Liver (tissue), 9 donors: Measurements from ENCODE around the gene TEX2. TPM values are rescaled to one million over a fixed set of nuclear protein-coding genes. Genes with fewer than 3 reads are reported as not detected.

ENCODE experiments used
- DNase-seq: peaks from one replicate; pipeline ENCODE4 v3.0.0-alpha.2; 2017; ENCODE audit warnings: low spot score
- H3K27ac ChIP-seq, 2 donors: one replicate each; pipeline ENCODE4 v1.7.0; 2013; ENCODE audit warnings: inconsistent platforms in 2 of 2, low read length in 2 of 2, control low read depth in 1 of 2, low read depth in 1 of 2, mild to moderate bottlenecking in 1 of 2
- H3K27me3 ChIP-seq, 4 donors: one replicate each; pipeline versions ENCODE4 v1.6.1 to v1.7.0; 2013; ENCODE audit warnings: low read length in 3 of 4, inconsistent platforms in 1 of 4, mild to moderate bottlenecking in 1 of 4, moderate library complexity in 1 of 4; ENCODE audit not compliant: control insufficient read depth in 4 of 4, insufficient read depth in 4 of 4
- H3K36me3 ChIP-seq, 4 donors: one replicate each; pipeline versions ENCODE4 v1.6.1 to v1.7.0; 2013; ENCODE audit warnings: low read length in 3 of 4, mild to moderate bottlenecking in 3 of 4, low read depth in 1 of 4, moderate library complexity in 1 of 4; ENCODE audit not compliant: control insufficient read depth in 4 of 4, insufficient read depth in 3 of 4
- H3K4me1 ChIP-seq, 4 donors: one replicate each; pipeline versions ENCODE4 v1.6.1 to v1.7.0; 2013; ENCODE audit warnings: low read length in 3 of 4, mild to moderate bottlenecking in 3 of 4, moderate library complexity in 1 of 4; ENCODE audit not compliant: control insufficient read depth in 4 of 4, insufficient read depth in 4 of 4
- H3K4me3 ChIP-seq, 3 donors: one replicate each; pipeline versions ENCODE4 v1.6.1 to v1.7.0; 2013; ENCODE audit warnings: low read length in 3 of 3, control low read depth in 1 of 3, low read depth in 1 of 3, mild to moderate bottlenecking in 1 of 3
- H3K9ac ChIP-seq, 2 donors: one replicate each; pipeline ENCODE4 v1.7.0; 2013; ENCODE audit warnings: low read length in 2 of 2, mild to moderate bottlenecking in 2 of 2, moderate library complexity in 2 of 2, control low read depth in 1 of 2, low read depth in 1 of 2
- H3K9me3 ChIP-seq, 4 donors: one replicate each; pipeline versions ENCODE4 v1.6.1 to v1.7.0; 2013; ENCODE audit warnings: low read length in 3 of 4; ENCODE audit not compliant: control insufficient read depth in 4 of 4
- CTCF ChIP-seq: fragments of 150-350 bp; IDR thresholded peaks from 2 replicates; pipeline ENCODE4 v1.5.1; 2017; ENCODE audit warnings: improper control_type of control experiment, low read depth, low read length; ENCODE audit not compliant: missing input control
- EGR1 ChIP-seq, 2 donors: IDR thresholded peaks; 2 replicates each; pipeline ENCODE4 v1.6.1; 2016 to 2018; ENCODE audit warnings: antibody characterized with exemption in 2 of 2, low read depth in 2 of 2
- FOXA1 ChIP-seq: IDR thresholded peaks from 2 replicates; pipeline ENCODE4 v1.6.1; 2016; ENCODE audit warnings: antibody characterized with exemption
- FOXA2 ChIP-seq: IDR thresholded peaks from 2 replicates; pipeline ENCODE4 v1.6.1; 2016; ENCODE audit warnings: antibody characterized with exemption
- GABPA ChIP-seq, 2 donors: IDR thresholded peaks in 1 of 2; conservative IDR thresholded peaks in 1 of 2; 2 replicates each; pipeline ENCODE4 v1.6.1; 2016; ENCODE audit warnings: antibody characterized with exemption in 2 of 2, mild to moderate bottlenecking in 1 of 2, moderate library complexity in 1 of 2
- HNF4A ChIP-seq, 2 donors: conservative IDR thresholded peaks; 2 replicates each; pipeline ENCODE4 v1.6.1; 2016; ENCODE audit warnings: antibody characterized with exemption in 2 of 2, mild to moderate bottlenecking in 2 of 2
- HNF4G ChIP-seq: IDR thresholded peaks from 2 replicates; pipeline ENCODE4 v1.6.1; 2016; ENCODE audit warnings: antibody characterized with exemption
- MAX ChIP-seq: IDR thresholded peaks from 2 replicates; pipeline ENCODE4 v1.6.1; 2016; ENCODE audit warnings: antibody characterized with exemption
- NR2F2 ChIP-seq: IDR thresholded peaks from 2 replicates; pipeline ENCODE4 v1.6.1; 2016; ENCODE audit warnings: antibody characterized with exemption
- RAD21 ChIP-seq, 2 donors: IDR thresholded peaks; 2 replicates each; pipeline ENCODE4 v1.6.1; 2016; ENCODE audit warnings: antibody characterized with exemption in 2 of 2, mild to moderate bottlenecking in 2 of 2
- REST ChIP-seq: IDR thresholded peaks from 2 replicates; pipeline ENCODE4 v1.6.1; 2016; ENCODE audit warnings: antibody characterized with exemption, mild to moderate bottlenecking
- RXRA ChIP-seq, 2 donors: IDR thresholded peaks; 2 replicates each; pipeline ENCODE4 v1.6.1; 2017 to 2018; ENCODE audit warnings: antibody characterized with exemption in 2 of 2, mild to moderate bottlenecking in 1 of 2
- TAF1 ChIP-seq: conservative IDR thresholded peaks from 2 replicates; pipeline ENCODE4 v1.6.1; 2016; ENCODE audit warnings: antibody characterized with exemption, mild to moderate bottlenecking
- ZBTB33 ChIP-seq: IDR thresholded peaks from 2 replicates; pipeline ENCODE4 v1.6.1; 2016; ENCODE audit warnings: antibody characterized with exemption
- WGBS: extraction: QIAGEN DNeasy Blood & Tissue Kit; methylation state at CpG from one replicate; pipeline ENCODE4 v1.1.7; 2013; 5-methylcytosine and 5-hydroxymethylcytosine counted together
- polyA plus RNA-seq, 2 donors: library from polyadenylated mRNA; stranded (reverse) in 1 of 2; unstranded in 1 of 2; fragments of 200-250 nt in 1 of 2; fragments of >200 nt in 1 of 2; fragmentation: Nextera tagmentation in 1 of 2; extraction: Ambion mirVana in 1 of 2; gene quantifications; one replicate each; pipeline versions ENCODE4 v1.2.1 to v1.2.3, GENCODE V29; 2013 to 2015
- total RNA-seq, 2 donors: library from RNA; depleted of rRNA; stranded (reverse); fragments of >200 nt; gene quantifications; one replicate each; pipeline ENCODE4 v1.2.3, GENCODE V29; 2014
- donor health status: healthy.
- donor health status: healthy.
- donor health status: healthy.
- donor health status: healthy.
- donor health status: healthy.

TEX2 gene
- total and polyA plus RNA-seq, 4 donors = 15.9 to 39.8 (median 28.2) TPM

GRCh38 chr17:64255764-64256163, 7.3 kb downstream of the TEX2 start:
- no peak for DNase-seq
- Histone ChIP-seq H3K4me1 (peaks cover 2 to 35% (median 24%) of the 10 kb centered on the region in 4 donors), H3K9me3 (no peaks in the 10 kb centered on the region), H3K36me3 (no peaks in the 10 kb centered on the region), H3K27me3 (no peaks in the 10 kb centered on the region), H3K27ac (peak overlapping the region; percentile 13 to 29), H3K4me3 (no peak overlapping the region), H3K9ac (no peak overlapping the region)
- WGBS = 59% methylated on average over 6 of the region's 6 CpGs
- TF ChIP-seq HNF4A (conservative IDR thresholded peaks at IDR 0.05) (peak; percentile 11 to 44), RAD21 (IDR thresholded peaks at IDR 0.05) (peak in 1 of 2 donors; percentile 15), RXRA (IDR thresholded peaks at IDR 0.05) (peak; percentile 10 to 32), FOXA1 (no peak)

- DNase-seq = no peak
- H3K4me3 ChIP-seq = no peak overlapping the region
- H3K9me3 ChIP-seq = no peaks in the 10 kb centered on the region
- H3K36me3 ChIP-seq = no peaks in the 10 kb centered on the region
- peaks cover 2 to 25% (median 14%) of the 10 kb centered on the region in 4 donors for H3K4me1 ChIP-seq
- 64% methylated on average over 2 of the region's 2 CpGs for WGBS
- H3K9ac ChIP-seq = no peak overlapping the region
- TF ChIP-seq HNF4G = no peak
- TF ChIP-seq HNF4A (conservative IDR thresholded peaks at IDR 0.05) = no peak
- no peak for TF ChIP-seq REST
- no peak for TF ChIP-seq GABPA (IDR thresholded peaks at IDR 0.05 in 1 of 2, conservative IDR thresholded peaks at IDR 0.05 in 1 of 2)
- no peak for TF ChIP-seq FOXA2
- no peak for TF ChIP-seq ZBTB33
- no peak for TF ChIP-seq TAF1
- no peak for TF ChIP-seq RAD21 (IDR thresholded peaks at IDR 0.05)
- no peak for TF ChIP-seq NR2F2
- TF ChIP-seq MAX = no peak
- TF ChIP-seq EGR1 (IDR thresholded peaks at IDR 0.05; ENCODE audit: low read depth in 2 of 2) = no peak
- TF ChIP-seq CTCF = no peak
- no peak for TF ChIP-seq FOXA1
- no peak for TF ChIP-seq RXRA (IDR thresholded peaks at IDR 0.05)
- no peaks in the 10 kb centered on the region for H3K27me3 ChIP-seq
- no peak overlapping the region for H3K27ac ChIP-seq
Measured at GRCh38 chr17:64254755-64255154, 8.3 kb downstream of the TEX2 start.
